ENCODE data around the gene ANTXR1.

ANTXR1 gene

DNA sequence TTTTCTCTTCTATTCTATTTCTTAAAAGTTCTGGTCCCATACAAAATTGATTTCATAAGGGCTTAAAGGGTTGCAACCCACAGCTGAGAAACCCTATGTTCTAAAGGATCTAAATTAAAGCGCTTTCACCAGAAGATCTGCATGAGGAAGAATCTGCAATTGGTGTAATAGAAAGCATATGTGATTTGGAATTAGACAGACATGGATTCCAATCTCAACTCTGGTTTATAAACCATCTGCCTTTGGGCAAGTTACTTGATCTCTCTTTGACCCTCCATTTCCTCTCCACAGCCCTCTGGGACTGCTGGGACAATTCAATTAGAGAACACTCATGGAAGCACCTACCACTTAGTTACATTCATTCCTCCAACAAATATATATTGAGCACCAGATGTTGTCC, 178.7 kb downstream of the ANTXR1 start:
- H3K4me1 ChIP-seq (ENCODE audit: insufficient read depth, low read length) = no peaks in the 10 kb centered on the region
- no peaks in the 10 kb centered on the region for H3K9me3 ChIP-seq (ENCODE audit: low read length)
- no peaks in the 10 kb centered on the region for H3K27me3 ChIP-seq (ENCODE audit: insufficient read depth, low read length)
- H3K4me3 ChIP-seq (ENCODE audit: low read length) = no peak overlapping the region
- H3K36me3 ChIP-seq (ENCODE audit: insufficient read depth, low read length) = peaks cover 41% of the 10 kb centered on the region
- H2AFZ ChIP-seq (ENCODE audit: low read depth, low read length) = no peak overlapping the region

DNA sequence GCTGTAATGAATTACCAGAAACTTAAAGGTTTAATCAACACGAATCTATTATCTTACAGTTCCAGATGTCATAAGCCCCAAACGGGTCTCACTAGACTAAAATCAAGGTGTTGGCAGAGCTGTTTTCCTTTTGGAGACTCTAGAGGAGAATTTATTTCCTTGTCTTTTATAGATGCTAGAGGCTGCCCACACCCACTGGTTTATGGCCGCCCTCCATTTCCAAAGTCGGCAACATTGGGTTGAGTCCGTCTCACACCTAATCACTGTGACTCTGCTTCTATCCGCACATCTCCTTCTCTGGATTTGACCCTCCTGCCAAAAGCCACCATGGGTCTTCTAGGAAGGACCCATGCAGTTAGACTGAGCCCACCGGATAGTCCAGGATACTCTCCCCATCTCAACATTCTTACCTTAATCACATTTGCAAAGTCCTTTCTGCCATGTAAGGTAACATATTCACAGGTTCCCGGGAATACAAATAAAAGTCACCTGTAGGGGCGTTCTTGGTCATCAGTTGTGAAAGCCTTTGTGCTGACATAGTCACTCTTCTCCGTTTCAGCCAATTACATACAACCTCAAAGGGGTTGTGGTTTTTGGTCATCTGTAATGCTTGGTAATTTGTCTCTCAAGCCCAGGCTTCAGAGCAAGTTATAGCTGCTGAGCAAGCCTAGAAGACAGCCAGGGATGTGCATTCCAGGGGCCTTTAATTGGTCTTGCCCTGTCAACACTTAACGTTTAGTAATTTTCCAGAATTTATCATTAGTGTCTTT, 179.4 kb downstream of the ANTXR1 start:
- Histone ChIP-seq H3K9me3 (ENCODE audit: low read length) (no peaks in the 10 kb centered on the region), H3K27me3 (ENCODE audit: insufficient read depth, low read length) (no peaks in the 10 kb centered on the region), H3K36me3 (ENCODE audit: insufficient read depth, low read length) (peaks cover 37% of the 10 kb centered on the region), H3K4me1 (ENCODE audit: insufficient read depth, low read length) (no peaks in the 10 kb centered on the region), H3K4me3 (ENCODE audit: low read length) (no peak overlapping the region), H2AFZ (ENCODE audit: low read depth, low read length) (no peak overlapping the region)

DNA sequence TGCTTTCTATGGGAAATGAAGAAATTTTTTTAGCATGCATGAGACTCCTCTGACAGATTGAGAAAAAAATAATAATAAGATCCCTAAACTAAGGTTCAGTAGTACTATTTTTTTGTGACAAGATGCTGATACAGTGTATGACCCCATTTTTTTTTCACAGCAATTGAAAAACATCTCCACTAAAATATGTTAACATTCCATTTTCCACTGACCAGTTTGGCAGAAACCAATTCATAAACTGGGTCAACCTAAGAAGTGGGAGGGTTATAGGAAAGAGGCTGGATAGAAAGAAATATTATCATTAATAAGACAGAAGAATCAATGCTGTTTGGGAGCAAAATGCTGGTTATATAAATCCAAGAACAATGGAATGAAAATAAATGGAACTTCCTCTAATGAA, 182.7 kb downstream of the ANTXR1 start:
- no peaks in the 10 kb centered on the region for H3K4me1 ChIP-seq (ENCODE audit: insufficient read depth, low read length)
- no peaks in the 10 kb centered on the region for H3K27me3 ChIP-seq (ENCODE audit: insufficient read depth, low read length)
- H2AFZ ChIP-seq (ENCODE audit: low read depth, low read length) = no peak overlapping the region
- no peak overlapping the region for H3K4me3 ChIP-seq (ENCODE audit: low read length)
- H3K9me3 ChIP-seq (ENCODE audit: low read length) = no peaks in the 10 kb centered on the region
- peaks cover 40% of the 10 kb centered on the region for H3K36me3 ChIP-seq (ENCODE audit: insufficient read depth, low read length)

DNA sequence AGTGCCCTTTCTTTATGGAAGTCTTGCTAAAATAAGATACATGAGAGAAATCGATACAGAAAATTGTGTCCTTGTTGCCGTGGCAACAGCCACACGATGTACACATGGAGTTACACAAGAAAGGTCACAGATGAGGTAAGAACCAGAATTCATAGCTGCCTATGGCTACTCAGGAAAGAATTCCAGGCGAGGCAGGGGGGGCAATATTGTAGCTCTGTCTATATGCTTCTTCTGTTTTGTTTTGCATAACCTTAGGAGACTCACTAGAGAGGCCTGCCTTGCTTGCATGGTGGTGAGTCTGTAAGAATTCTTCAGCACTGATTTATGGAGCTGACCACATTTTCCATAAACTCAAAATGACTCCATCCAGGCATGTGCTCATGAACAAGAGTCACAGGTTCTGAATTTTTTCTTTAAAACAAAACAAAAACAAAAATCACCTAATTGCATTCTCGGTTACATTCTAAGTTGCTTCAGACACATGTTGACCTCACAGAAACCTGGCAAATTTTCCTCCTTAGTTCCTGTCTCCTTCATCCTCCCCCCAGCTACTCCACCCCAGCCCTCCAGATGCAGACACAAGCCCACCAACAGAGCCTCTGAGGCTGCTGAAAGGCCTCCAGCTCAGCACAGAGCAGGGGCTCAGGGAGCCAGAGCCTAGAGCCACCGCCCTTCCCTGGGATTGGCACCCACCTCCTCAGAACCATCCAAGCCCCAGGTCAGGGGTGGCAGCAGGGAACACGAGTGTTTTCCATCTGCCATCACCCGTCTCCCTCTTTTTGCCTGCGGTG, 183.5 kb downstream of the ANTXR1 start:
- peaks cover 42% of the 10 kb centered on the region for H3K36me3 ChIP-seq (ENCODE audit: insufficient read depth, low read length)
- H3K4me3 ChIP-seq (ENCODE audit: low read length) = no peak overlapping the region
- H3K9me3 ChIP-seq (ENCODE audit: low read length) = no peaks in the 10 kb centered on the region
- H3K27me3 ChIP-seq (ENCODE audit: insufficient read depth, low read length) = no peaks in the 10 kb centered on the region
- no peak overlapping the region for H2AFZ ChIP-seq (ENCODE audit: low read depth, low read length)
- H3K4me1 ChIP-seq (ENCODE audit: insufficient read depth, low read length) = no peaks in the 10 kb centered on the region

DNA sequence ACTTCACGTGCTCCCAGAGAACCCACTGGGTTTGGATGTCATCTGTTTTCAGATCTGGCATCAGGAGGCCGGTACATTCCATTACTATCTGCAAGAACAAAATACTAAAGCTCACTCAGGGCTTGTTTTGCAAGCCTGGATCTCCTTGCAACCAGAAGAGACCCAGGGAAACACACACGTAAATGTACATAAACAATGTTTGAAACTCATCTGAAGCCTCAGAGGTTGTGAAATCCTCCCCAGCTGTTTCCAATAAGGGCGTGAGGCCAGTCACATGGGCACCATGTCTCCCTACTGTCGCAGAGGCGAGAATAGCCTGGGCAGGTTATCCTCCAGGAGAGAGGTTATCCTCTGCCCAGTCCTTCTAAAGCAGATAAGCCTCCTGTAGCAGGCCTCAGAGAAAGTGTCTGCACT, 187.1 kb downstream of the ANTXR1 start:
- no peaks in the 10 kb centered on the region for H3K9me3 ChIP-seq (ENCODE audit: low read length)
- H3K4me3 ChIP-seq (ENCODE audit: low read length) = no peak overlapping the region
- H3K27me3 ChIP-seq (ENCODE audit: insufficient read depth, low read length) = no peaks in the 10 kb centered on the region
- no peaks in the 10 kb centered on the region for H3K4me1 ChIP-seq (ENCODE audit: insufficient read depth, low read length)
- H3K36me3 ChIP-seq (ENCODE audit: insufficient read depth, low read length) = peaks cover 26% of the 10 kb centered on the region
- H2AFZ ChIP-seq (ENCODE audit: low read depth, low read length) = no peak overlapping the region

DNA sequence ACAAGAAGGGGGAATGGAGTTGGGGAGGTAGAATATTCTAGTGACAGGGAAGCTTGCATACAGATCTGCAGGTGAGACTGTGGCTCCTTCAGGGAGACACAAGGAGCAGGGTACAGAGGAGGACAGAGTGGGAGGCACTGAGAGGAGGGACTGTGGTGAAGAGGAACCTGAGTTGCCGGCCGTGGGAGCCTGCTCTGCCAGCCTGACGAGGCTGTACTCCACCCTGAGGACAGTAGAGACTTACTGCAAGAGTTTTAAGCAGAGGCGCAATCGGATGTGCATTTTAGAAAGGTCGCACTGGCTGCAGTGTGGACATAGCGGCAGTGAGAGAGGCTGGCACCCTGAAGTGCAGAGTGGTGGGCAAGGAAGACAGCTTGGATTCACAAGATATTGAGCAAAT, 188.3 kb downstream of the ANTXR1 start:
- Histone ChIP-seq H2AFZ (ENCODE audit: low read depth, low read length) (no peak overlapping the region), H3K4me1 (ENCODE audit: insufficient read depth, low read length) (no peaks in the 10 kb centered on the region), H3K36me3 (ENCODE audit: insufficient read depth, low read length) (peaks cover 26% of the 10 kb centered on the region), H3K9me3 (ENCODE audit: low read length) (peaks cover 2% of the 10 kb centered on the region), H3K27me3 (ENCODE audit: insufficient read depth, low read length) (no peaks in the 10 kb centered on the region), H3K4me3 (ENCODE audit: low read length) (no peak overlapping the region)

DNA sequence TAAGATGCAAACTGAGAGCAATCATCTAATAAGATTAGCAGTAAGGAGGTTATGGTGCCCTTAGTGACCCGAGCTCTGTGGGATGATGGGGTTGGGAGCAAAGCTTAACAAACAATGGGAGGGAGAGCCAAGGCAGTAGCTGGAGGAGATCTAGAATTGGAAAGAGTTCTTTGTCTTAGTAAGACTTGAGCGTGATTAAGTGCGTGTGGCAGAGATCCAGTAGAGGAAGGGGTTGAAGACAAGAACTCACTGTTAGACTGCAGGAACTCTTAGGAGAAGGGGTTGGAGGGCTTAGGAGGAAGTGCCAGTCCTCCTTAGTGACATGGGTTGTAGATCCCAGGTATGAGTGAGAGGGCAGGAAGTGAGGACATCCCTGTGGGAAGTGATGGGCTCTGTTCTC, 189.3 kb downstream of the ANTXR1 start:
- H3K36me3 ChIP-seq (ENCODE audit: insufficient read depth, low read length) = peaks cover 24% of the 10 kb centered on the region
- H3K9me3 ChIP-seq (ENCODE audit: low read length) = peaks cover 4% of the 10 kb centered on the region
- H2AFZ ChIP-seq (ENCODE audit: low read depth, low read length) = no peak overlapping the region
- H3K4me3 ChIP-seq (ENCODE audit: low read length) = no peak overlapping the region
- H3K4me1 ChIP-seq (ENCODE audit: insufficient read depth, low read length) = no peaks in the 10 kb centered on the region
- no peaks in the 10 kb centered on the region for H3K27me3 ChIP-seq (ENCODE audit: insufficient read depth, low read length)

DNA sequence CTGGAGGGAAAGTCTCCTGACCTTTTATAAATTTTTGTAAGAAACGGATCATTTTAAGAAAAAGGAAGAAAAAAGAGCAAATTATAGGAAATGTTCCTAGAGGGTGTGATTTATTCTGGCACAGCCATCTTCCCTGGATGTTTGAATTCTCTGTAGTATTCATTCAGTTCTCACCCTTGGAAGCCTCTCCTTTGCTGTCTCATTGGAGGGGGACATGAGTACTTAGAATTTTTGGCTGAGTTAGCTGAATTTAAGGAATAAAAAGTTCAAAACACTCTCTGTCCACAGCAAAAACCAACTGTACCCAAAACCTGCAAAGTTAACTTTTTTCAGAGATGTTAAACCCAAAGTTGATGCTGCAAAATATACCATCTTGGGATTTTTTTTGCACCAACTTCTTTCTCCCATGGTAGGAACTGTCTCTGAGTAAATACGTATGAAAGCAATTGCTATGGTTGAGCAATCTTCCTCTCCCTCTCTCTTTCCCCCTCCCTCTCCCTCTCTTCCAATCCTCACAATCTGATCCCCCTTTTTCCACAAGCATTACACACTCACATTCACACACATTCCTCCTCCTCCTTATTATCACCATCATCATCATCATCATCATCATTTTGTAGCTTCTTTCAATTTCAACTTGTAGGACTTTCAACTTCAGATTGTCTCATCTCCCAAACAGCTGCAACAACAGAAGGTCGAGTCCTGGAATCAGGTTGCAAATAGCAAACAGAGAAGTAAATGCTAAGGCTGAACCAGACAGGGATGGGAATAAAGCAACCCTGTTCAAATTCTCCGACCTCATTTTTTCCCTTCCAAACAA, 190.4 kb downstream of the ANTXR1 start:
- H3K4me3 ChIP-seq (ENCODE audit: low read length) = no peak overlapping the region
- H2AFZ ChIP-seq (ENCODE audit: low read depth, low read length) = no peak overlapping the region
- no peaks in the 10 kb centered on the region for H3K27me3 ChIP-seq (ENCODE audit: insufficient read depth, low read length)
- peaks cover 4% of the 10 kb centered on the region for H3K9me3 ChIP-seq (ENCODE audit: low read length)
- H3K4me1 ChIP-seq (ENCODE audit: insufficient read depth, low read length) = no peaks in the 10 kb centered on the region
- peaks cover 19% of the 10 kb centered on the region for H3K36me3 ChIP-seq (ENCODE audit: insufficient read depth, low read length)

DNA sequence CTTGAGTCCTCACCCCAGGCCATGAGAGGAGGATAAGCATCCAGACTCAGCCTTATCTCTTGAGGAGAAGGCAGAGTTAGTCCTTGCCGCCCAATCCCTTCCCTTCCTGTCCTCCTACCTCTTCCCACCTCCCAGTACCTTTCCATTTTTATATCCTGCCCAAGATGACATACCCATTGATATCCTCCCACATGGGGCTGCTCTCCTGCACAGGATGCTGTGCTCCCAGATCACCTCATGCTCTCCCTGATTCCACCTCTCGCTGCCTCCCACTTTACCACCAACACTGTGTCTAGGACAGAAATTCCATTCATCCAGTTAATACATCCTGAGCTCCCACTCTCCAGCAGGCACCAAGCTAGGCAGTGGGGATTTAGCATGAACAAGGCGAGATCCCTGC, 191.7 kb downstream of the ANTXR1 start:
- Histone ChIP-seq H3K4me1 (ENCODE audit: insufficient read depth, low read length) (no peaks in the 10 kb centered on the region), H3K36me3 (ENCODE audit: insufficient read depth, low read length) (peaks cover 15% of the 10 kb centered on the region), H3K27me3 (ENCODE audit: insufficient read depth, low read length) (no peaks in the 10 kb centered on the region), H3K9me3 (ENCODE audit: low read length) (peaks cover 4% of the 10 kb centered on the region), H2AFZ (ENCODE audit: low read depth, low read length) (no peak overlapping the region), H3K4me3 (ENCODE audit: low read length) (no peak overlapping the region)

DNA sequence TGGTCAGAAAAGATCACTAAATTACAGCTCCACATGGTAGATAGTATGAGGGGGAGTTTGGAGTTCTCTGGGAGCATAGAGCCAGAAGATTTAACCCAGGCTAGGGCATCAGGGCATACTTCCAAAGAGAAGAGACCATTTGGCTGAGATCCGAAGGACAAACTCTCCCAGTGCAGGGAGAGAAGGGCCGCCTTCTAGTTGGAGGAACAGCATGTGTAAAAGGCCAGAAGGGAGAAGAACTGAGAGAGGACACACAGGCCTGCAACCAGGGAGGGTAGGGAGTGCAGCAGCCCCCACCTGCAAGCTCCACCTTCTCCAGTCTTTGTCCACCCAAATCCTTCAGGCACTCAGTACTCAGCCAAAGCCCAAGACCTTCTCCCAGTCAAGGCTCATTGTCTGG, 192.1 kb downstream of the ANTXR1 start:
- Histone ChIP-seq H3K27me3 (ENCODE audit: insufficient read depth, low read length) (no peaks in the 10 kb centered on the region), H2AFZ (ENCODE audit: low read depth, low read length) (no peak overlapping the region), H3K36me3 (ENCODE audit: insufficient read depth, low read length) (peaks cover 15% of the 10 kb centered on the region), H3K4me3 (ENCODE audit: low read length) (no peak overlapping the region), H3K4me1 (ENCODE audit: insufficient read depth, low read length) (no peaks in the 10 kb centered on the region), H3K9me3 (ENCODE audit: low read length) (peaks cover 4% of the 10 kb centered on the region)

DNA sequence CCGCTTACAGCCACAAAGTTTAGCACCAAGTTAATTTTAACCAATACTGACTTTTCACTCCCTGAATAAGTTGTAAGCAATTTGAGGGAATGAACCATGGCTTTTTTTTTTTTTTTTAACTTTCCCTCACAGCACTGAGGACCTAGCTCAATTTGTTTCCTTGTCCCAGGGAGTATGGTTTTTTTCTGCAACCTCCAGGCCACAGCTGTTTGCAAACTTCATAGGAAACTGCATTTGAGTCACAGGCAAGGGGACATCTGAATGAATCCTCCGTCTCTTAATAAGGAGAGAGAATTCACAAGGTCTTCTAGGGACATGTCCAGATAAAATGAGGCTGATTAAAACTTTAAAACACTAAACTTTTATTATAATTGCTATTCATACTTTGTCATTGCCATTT, 192.5 kb downstream of the ANTXR1 start:
- H3K36me3 ChIP-seq (ENCODE audit: insufficient read depth, low read length) = peaks cover 15% of the 10 kb centered on the region
- no peaks in the 10 kb centered on the region for H3K4me1 ChIP-seq (ENCODE audit: insufficient read depth, low read length)
- H3K9me3 ChIP-seq (ENCODE audit: low read length) = peaks cover 4% of the 10 kb centered on the region
- H3K4me3 ChIP-seq (ENCODE audit: low read length) = no peak overlapping the region
- H3K27me3 ChIP-seq (ENCODE audit: insufficient read depth, low read length) = no peaks in the 10 kb centered on the region
- H2AFZ ChIP-seq (ENCODE audit: low read depth, low read length) = no peak overlapping the region

DNA sequence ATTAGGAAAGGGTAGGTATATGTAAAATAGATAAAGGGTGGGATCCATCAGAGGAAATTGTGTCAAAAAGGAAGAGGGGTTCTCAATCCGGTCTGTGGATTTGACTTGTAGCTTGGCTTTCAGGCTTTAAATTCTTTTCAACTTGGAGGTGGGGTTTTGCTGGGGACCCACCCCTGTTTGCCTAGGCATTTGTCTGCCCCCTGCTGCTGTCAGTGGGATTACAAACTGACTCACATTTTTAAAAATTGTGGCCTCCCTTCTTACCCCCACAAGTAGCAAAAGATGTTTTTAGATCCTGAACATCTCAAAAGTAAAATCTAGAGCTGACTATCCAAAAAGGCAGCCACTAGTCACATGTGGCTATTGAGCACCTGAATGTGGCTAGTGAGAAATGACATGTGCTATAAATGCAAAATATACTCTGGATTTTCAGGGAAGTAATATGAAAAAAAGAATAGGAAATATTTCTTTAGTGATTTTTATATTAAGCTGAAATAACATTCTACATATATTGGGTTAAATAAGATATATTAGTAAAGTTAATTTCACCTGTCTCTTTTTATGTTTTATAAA, 195.1 kb downstream of the ANTXR1 start:
- Histone ChIP-seq H3K4me3 (ENCODE audit: low read length) (no peak overlapping the region), H3K4me1 (ENCODE audit: insufficient read depth, low read length) (no peaks in the 10 kb centered on the region), H3K27me3 (ENCODE audit: insufficient read depth, low read length) (no peaks in the 10 kb centered on the region), H3K36me3 (ENCODE audit: insufficient read depth, low read length) (peaks cover 11% of the 10 kb centered on the region), H3K9me3 (ENCODE audit: low read length) (peaks cover 4% of the 10 kb centered on the region), H2AFZ (ENCODE audit: low read depth, low read length) (no peak overlapping the region)

DNA sequence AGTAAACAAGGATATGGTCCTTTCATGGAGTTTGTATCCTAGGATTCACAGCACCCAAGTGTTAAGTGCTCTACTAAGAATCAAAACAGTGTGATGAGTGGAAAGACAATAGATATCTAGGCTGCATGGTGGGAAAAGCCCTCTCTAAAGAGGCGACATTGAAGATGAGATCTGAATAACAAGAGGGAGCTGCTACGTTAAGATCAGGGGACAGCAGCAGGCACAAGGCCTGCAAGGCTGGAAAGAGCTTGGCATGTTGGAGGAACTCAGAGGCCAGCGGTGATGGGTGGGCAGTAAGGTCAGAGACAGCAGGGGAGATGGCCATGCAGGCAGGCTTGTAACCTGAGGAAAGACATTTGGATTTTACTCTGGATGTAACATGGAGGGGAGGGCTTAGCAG, 196.5 kb downstream of the ANTXR1 start:
- Histone ChIP-seq H3K36me3 (ENCODE audit: insufficient read depth, low read length) (peaks cover 13% of the 10 kb centered on the region), H2AFZ (ENCODE audit: low read depth, low read length) (no peak overlapping the region), H3K27me3 (ENCODE audit: insufficient read depth, low read length) (no peaks in the 10 kb centered on the region), H3K9me3 (ENCODE audit: low read length) (peaks cover 4% of the 10 kb centered on the region), H3K4me1 (ENCODE audit: insufficient read depth, low read length) (no peaks in the 10 kb centered on the region), H3K4me3 (ENCODE audit: low read length) (no peak overlapping the region)
